Aorta (tissue), 5 donors: ENCODE results near the gene NASP. TPM values are rescaled to one million over a fixed set of nuclear protein-coding genes. Genes with fewer than 3 reads are reported as not detected.

Source experiments
- ATAC-seq: fragments of 200-7000 bp; cut with Tn5 transposase; one replicate; pipeline ENCODE4 v1.9.1; 2022; ENCODE audit warnings: moderate library complexity; ENCODE audit not compliant: low FRiP score
- DNase-seq, 2 donors: peaks; one replicate each; pipeline ENCODE4 v3.0.0-alpha.2; 2020
- H3K27ac ChIP-seq, 2 donors: one replicate each; pipeline ENCODE4 v1.5.1; 2013; ENCODE audit warnings: low read length in 2 of 2, mild to moderate bottlenecking in 2 of 2, moderate library complexity in 2 of 2, control low read depth in 1 of 2, inconsistent platforms in 1 of 2, low read depth in 1 of 2
- H3K27me3 ChIP-seq, 2 donors: one replicate each; pipeline ENCODE4 v1.6.1; 2013; ENCODE audit warnings: control low read depth in 1 of 2, low read length in 1 of 2, mild to moderate bottlenecking in 1 of 2, moderate library complexity in 1 of 2; ENCODE audit not compliant: insufficient read depth in 2 of 2, control insufficient read depth in 1 of 2
- H3K36me3 ChIP-seq, 2 donors: one replicate each; pipeline ENCODE4 v1.6.1; 2013; ENCODE audit warnings: control low read depth in 1 of 2, low read length in 1 of 2, mild to moderate bottlenecking in 1 of 2; ENCODE audit not compliant: insufficient read depth in 2 of 2, control insufficient read depth in 1 of 2
- H3K4me1 ChIP-seq, 2 donors: one replicate each; pipeline ENCODE4 v1.6.1; 2013; ENCODE audit warnings: low read length in 2 of 2, control low read depth in 1 of 2, mild to moderate bottlenecking in 1 of 2, moderate library complexity in 1 of 2; ENCODE audit not compliant: insufficient read depth in 2 of 2, control insufficient read depth in 1 of 2
- H3K4me3 ChIP-seq, 2 donors: one replicate each; pipeline ENCODE4 v1.5.1; 2013; ENCODE audit warnings: low read length in 2 of 2, control low read depth in 1 of 2, mild to moderate bottlenecking in 1 of 2
- H3K9me3 ChIP-seq: one replicate; pipeline ENCODE4 v1.6.1; 2013; ENCODE audit warnings: mild to moderate bottlenecking, low read length; ENCODE audit not compliant: control insufficient read depth
- WGBS, 2 donors: extraction: QIAGEN DNeasy Blood & Tissue Kit; methylation state at CpG; one replicate each; pipeline ENCODE4 v1.1.7; 2013; 5-methylcytosine and 5-hydroxymethylcytosine counted together
- intact Hi-C, 2 donors: fragments of 100-400 bp; cut with DNase I; formaldehyde crosslinking; loops; one replicate each; pipeline versions ENCODE4 v1.14.2 to v1.15.0; 2022
- polyA plus RNA-seq, 2 donors: library from polyadenylated mRNA; stranded (reverse); fragments of 200-250 nt; gene quantifications; one replicate each; pipeline ENCODE4 v1.2.3, GENCODE V29; 2013
- total RNA-seq, 2 donors: library from RNA; stranded (reverse); fragmentation: NEBNext Ultra II Directional; extraction: Animal tissue kit (Norgen Biotek cat#: 25700); gene quantifications; one replicate each; pipeline ENCODE4 v1.2.1, GENCODE V29; 2021
- donor health status: healthy with polysubstance abuse.
- donor health status: Bipolar disorder and iron deficiency.
- donor health status: DM: no; HTN: no; CAD: no.
- donor health status: DM: no; HTN: no; CAD: no.
- donor health status: DM: yes; HTN: yes; CAD: no.

The NASP gene
- total and polyA plus RNA-seq, 4 donors, result 44.8 to 123 (median 61.2) TPM

DNA sequence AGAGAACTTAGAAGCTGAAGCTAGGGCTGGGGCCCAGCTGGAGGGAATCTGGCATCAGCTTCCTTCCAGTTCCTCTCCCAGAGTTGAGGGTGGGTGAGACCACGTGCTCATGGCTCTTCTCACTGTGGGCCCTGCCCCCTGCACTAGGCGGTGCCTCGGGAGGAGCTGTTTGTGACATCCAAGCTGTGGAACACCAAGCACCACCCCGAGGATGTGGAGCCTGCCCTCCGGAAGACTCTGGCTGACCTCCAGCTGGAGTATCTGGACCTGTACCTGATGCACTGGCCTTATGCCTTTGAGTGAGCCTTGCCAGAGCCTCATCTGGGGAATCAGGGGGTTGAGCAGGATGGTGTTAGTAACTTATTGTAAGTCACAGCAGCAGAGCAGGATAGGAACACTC, 17.1 kb upstream of the NASP start:
- Histone ChIP-seq H3K9me3 (no peaks in the 10 kb centered on the region), H3K27me3 (no peaks in the 10 kb centered on the region), H3K36me3 (peaks cover 0 to 13% of the 10 kb centered on the region in 2 donors), H3K4me3 (no peak overlapping the region), H3K27ac (no peak overlapping the region), H3K4me1 (no peaks in the 10 kb centered on the region)
- WGBS, 2 donors, result 74 to 81% methylated on average over 5 of the region's 5 CpGs
- peak; percentile 68 for ATAC-seq
- intact Hi-C loops, result no loop called here
- peak; percentile 71 to 75 for DNase-seq

- Histone ChIP-seq H3K27ac (no peak overlapping the region), H3K9me3 (no peaks in the 10 kb centered on the region), H3K36me3 (peaks cover 0 to 11% of the 10 kb centered on the region in 2 donors), H3K27me3 (no peaks in the 10 kb centered on the region), H3K4me1 (no peaks in the 10 kb centered on the region), H3K4me3 (no peak overlapping the region)
- ATAC-seq (no peak), DNase-seq (peak in 1 of 2 donors; percentile 19)
- 77 to 81% methylated on average over 7 of the region's 7 CpGs for WGBS, 2 donors
- intact Hi-C loops, result no loop called here
These were observed 15.9 kb upstream of the NASP start for GRCh38 chr1:45567911-45568310.

DNA sequence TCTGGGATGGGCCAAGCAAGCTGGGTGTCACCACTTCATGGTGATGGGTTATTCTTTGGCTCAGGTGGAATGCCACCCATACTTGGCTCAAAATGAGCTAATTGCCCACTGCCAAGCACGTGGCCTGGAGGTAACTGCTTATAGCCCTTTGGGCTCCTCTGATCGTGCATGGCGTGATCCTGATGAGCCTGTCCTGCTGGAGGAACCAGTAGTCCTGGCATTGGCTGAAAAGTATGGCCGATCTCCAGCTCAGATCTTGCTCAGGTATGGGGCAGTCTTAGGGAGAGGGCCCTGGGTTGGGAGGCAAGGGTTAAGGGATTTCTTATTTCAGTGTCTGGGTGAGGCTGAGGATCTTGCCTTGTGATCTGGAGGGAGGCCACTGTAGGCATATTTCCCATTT, 15.4 kb upstream of the NASP start:
- H3K36me3 ChIP-seq, result peaks cover 0 to 11% of the 10 kb centered on the region in 2 donors
- H3K4me1 ChIP-seq, result no peaks in the 10 kb centered on the region
- no peak overlapping the region for H3K4me3 ChIP-seq
- no peaks in the 10 kb centered on the region for H3K27me3 ChIP-seq
- H3K27ac ChIP-seq, result no peak overlapping the region
- DNase-seq (peak in 1 of 2 donors; percentile 9), ATAC-seq (no peak)
- intact Hi-C loops, result no loop called here
- H3K9me3 ChIP-seq, result no peaks in the 10 kb centered on the region
- 78 to 81% methylated on average over 4 of the region's 4 CpGs for WGBS, 2 donors

GRCh38 chr1:45569571-45569961, 14.3 kb upstream of the NASP start:
- Histone ChIP-seq H3K27ac (peak overlapping the region in 1 of 2 donors; percentile 33), H3K36me3 (peaks cover 0 to 11% of the 10 kb centered on the region in 2 donors), H3K9me3 (no peaks in the 10 kb centered on the region), H3K4me3 (no peak overlapping the region), H3K27me3 (no peaks in the 10 kb centered on the region), H3K4me1 (no peaks in the 10 kb centered on the region)
- no peak for DNase-seq
- intact Hi-C loops, result no loop called here
- no peak for ATAC-seq
- WGBS, 2 donors, result 29 to 39% methylated on average over 4 of the region's 4 CpGs

DNA sequence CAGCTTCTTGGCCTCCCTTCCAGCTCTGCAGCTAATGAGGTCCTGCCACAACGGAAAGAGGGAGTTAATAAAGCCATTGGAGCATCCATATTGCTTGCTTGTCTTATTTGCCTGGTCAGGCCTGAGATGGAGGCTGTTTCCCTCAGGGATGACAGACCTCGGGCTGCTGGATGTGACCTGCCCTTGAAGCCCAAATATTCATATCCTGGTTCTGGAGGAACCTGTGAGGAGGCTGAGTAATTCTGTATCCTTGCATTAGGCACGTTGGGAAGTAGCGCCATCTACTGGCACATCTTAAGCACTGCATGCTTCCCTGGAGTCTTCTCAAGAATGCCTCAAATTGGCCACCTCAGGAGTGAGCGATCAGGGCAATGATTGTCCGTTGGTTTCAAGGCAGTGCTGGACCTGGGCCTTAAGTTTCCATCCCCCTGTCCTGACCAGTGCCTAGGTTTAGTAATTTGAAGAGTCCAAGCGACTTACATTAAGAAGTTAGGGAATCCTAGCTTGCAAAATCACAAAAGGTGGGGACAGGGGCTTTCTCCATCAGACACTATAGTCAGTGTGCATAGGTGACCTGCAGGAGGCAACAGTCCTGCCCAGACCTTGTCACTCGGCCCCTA, 13.8 kb upstream of the NASP start:
- Histone ChIP-seq H3K27ac (peak overlapping the region in 1 of 2 donors; percentile 33), H3K4me1 (no peaks in the 10 kb centered on the region), H3K9me3 (no peaks in the 10 kb centered on the region), H3K27me3 (no peaks in the 10 kb centered on the region), H3K36me3 (peaks cover 0 to 11% of the 10 kb centered on the region in 2 donors), H3K4me3 (no peak overlapping the region)
- DNase-seq, result peak; percentile 72 to 81
- ATAC-seq, result peak; percentile 90
- intact Hi-C loops, result loop anchor here (2.0 to 5.0 kb wide), 3 partner anchors 57 to 213 kb away; no protein-coding TSS in a partner anchor
- 12 to 13% methylated on average over 8 of the region's 8 CpGs for WGBS, 2 donors

GRCh38 chr1:45570631-45571030, 13.2 kb upstream of the NASP start:
- ATAC-seq, result no peak

GRCh38 chr1:45573231-45573804, 10.5 kb upstream of the NASP start:
- intact Hi-C loops, result loop anchor here in 1 of 2 donors (5.0 kb wide), 1 partner anchor 216 kb away; no protein-coding TSS in a partner anchor
- DNase-seq, result peak in 1 of 2 donors; percentile 20

More at GRCh38 chr1:45570631-45571030, 13.2 kb upstream of the NASP start:
- 83 to 87% methylated on average over 4 of the region's 4 CpGs for WGBS, 2 donors
- Histone ChIP-seq H3K4me1 (no peaks in the 10 kb centered on the region), H3K27ac (no peak overlapping the region), H3K36me3 (peaks cover 0 to 11% of the 10 kb centered on the region in 2 donors), H3K9me3 (no peaks in the 10 kb centered on the region), H3K4me3 (no peak overlapping the region), H3K27me3 (no peaks in the 10 kb centered on the region)
- intact Hi-C loops, result loop anchor here (2.0 to 5.0 kb wide), 3 partner anchors 58 to 213 kb away; no protein-coding TSS in a partner anchor
- no peak for DNase-seq

GRCh38 chr1:45574105-45574626, 9.7 kb upstream of the NASP start:
- Histone ChIP-seq H3K9me3 (no peaks in the 10 kb centered on the region), H3K4me1 (no peaks in the 10 kb centered on the region), H3K36me3 (no peaks in the 10 kb centered on the region), H3K27me3 (no peaks in the 10 kb centered on the region), H3K4me3 (no peak overlapping the region), H3K27ac (no peak overlapping the region)
- 85% methylated on average over 7 of the region's 7 CpGs for WGBS, 2 donors
- DNase-seq, result peak in 1 of 2 donors; percentile 2
- intact Hi-C loops, result loop anchor here in 1 of 2 donors (5.0 kb wide), 1 partner anchor 217 kb away; no protein-coding TSS in a partner anchor
- no peak for ATAC-seq

More at GRCh38 chr1:45573231-45573804, 10.5 kb upstream of the NASP start:
- no peak overlapping the region for H3K4me3 ChIP-seq
- ATAC-seq, result no peak
- WGBS, 2 donors, result 64 to 68% methylated on average over 3 of the region's 3 CpGs
- H3K4me1 ChIP-seq, result no peaks in the 10 kb centered on the region
- peaks cover 0 to 2% of the 10 kb centered on the region in 2 donors for H3K36me3 ChIP-seq
- H3K27ac ChIP-seq, result no peak overlapping the region
- no peaks in the 10 kb centered on the region for H3K9me3 ChIP-seq
- H3K27me3 ChIP-seq, result no peaks in the 10 kb centered on the region
